GM19452 (cell line): Measurements from ENCODE around the gene TSEN2.

Experiments
- ATAC-seq: cut with Tn5 transposase; IDR thresholded peaks from one replicate; pipeline ENCODE4 v1.9.1; 2021; ENCODE audit not compliant: unreplicated experiment

The TSEN2 gene

GRCh38 chr3:12582730-12583129 lies 98.5 kb downstream of the TSEN2 start:
- no peak for ATAC-seq
